ENCODE measurements around the gene ITM2C.

Gene ITM2C

GRCh38 chr2:230864605-230865306 lies at the start of gene ITM2C (continued):
- TF ChIP-seq SP3 (tag by site-specific recombination; IDR thresholded peaks at IDR 0.05) (0 out of 2 replicates have a peak, but pooled peaks have one; percentile 10), TSHZ1 (tag by site-specific recombination; IDR thresholded peaks at IDR 0.05; ENCODE audit: borderline replicate concordance) (peak; percentile 55; the same call in 1 of the 2 replicates), ZNF701 (tag by site-specific recombination; IDR thresholded peaks at IDR 0.05) (no peak), ZNF837 (tag by site-specific recombination; IDR thresholded peaks at IDR 0.05) (0 out of 2 replicates have a peak, but pooled peaks have one; percentile 53), ZBTB1 (tag by site-specific recombination; IDR thresholded peaks at IDR 0.05) (no peak), ZNF830 (tag by site-specific recombination; IDR thresholded peaks at IDR 0.05; ENCODE audit: low read depth) (no peak), ZNF843 (tag by site-specific recombination; IDR thresholded peaks at IDR 0.05) (peak; percentile 58; the same call in 1 of the 2 replicates), ZNF223 (tag by site-specific recombination; IDR thresholded peaks at IDR 0.05) (0 out of 2 replicates have a peak, but pooled peaks have one; percentile 22), ZNF324 (tag by site-specific recombination; IDR thresholded peaks at IDR 0.05) (no peak), ZNF221 (tag by site-specific recombination; IDR thresholded peaks at IDR 0.05; ENCODE audit: borderline replicate concordance) (no peak), ZBTB8A (tag by site-specific recombination; IDR thresholded peaks at IDR 0.05) (peak; percentile 96), YY1 (tag by site-specific recombination; IDR thresholded peaks at IDR 0.05) (no peak), MEIS1 (CRISPR knock-in tag; IDR thresholded peaks at IDR 0.05; ENCODE audit: borderline replicate concordance) (no peak), ZBTB48 (tag by site-specific recombination; IDR thresholded peaks at IDR 0.05) (no peak), KLF7 (tag by site-specific recombination; IDR thresholded peaks at IDR 0.05; ENCODE audit: borderline replicate concordance) (no peak), ZNF133 (tag by site-specific recombination; IDR thresholded peaks at IDR 0.05) (no peak), KLF16 (tag by site-specific recombination; IDR thresholded peaks at IDR 0.05) (no peak), ZNF677 (tag by site-specific recombination; IDR thresholded peaks at IDR 0.05) (no peak), CTCF (tag by site-specific recombination; IDR thresholded peaks at IDR 0.05) (peak; percentile 90), ZNF530 (tag by site-specific recombination; IDR thresholded peaks at IDR 0.05; ENCODE audit: low read depth) (no peak), ZNF521 (tag by site-specific recombination; IDR thresholded peaks at IDR 0.05) (no peak), GLIS1 (tag by site-specific recombination; IDR thresholded peaks at IDR 0.05) (peak; percentile 39)
- TF ChIP-seq, protein P1, sequence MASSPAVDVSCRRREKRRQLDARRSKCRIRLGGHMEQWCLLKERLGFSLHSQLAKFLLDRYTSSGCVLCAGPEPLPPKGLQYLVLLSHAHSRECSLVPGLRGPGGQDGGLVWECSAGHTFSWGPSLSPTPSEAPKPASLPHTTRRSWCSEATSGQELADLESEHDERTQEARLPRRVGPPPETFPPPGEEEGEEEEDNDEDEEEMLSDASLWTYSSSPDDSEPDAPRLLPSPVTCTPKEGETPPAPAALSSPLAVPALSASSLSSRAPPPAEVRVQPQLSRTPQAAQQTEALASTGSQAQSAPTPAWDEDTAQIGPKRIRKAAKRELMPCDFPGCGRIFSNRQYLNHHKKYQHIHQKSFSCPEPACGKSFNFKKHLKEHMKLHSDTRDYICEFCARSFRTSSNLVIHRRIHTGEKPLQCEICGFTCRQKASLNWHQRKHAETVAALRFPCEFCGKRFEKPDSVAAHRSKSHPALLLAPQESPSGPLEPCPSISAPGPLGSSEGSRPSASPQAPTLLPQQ (tag by site-specific recombination; IDR thresholded peaks at IDR 0.05): no peak
- TF ChIP-seq, protein P2, sequence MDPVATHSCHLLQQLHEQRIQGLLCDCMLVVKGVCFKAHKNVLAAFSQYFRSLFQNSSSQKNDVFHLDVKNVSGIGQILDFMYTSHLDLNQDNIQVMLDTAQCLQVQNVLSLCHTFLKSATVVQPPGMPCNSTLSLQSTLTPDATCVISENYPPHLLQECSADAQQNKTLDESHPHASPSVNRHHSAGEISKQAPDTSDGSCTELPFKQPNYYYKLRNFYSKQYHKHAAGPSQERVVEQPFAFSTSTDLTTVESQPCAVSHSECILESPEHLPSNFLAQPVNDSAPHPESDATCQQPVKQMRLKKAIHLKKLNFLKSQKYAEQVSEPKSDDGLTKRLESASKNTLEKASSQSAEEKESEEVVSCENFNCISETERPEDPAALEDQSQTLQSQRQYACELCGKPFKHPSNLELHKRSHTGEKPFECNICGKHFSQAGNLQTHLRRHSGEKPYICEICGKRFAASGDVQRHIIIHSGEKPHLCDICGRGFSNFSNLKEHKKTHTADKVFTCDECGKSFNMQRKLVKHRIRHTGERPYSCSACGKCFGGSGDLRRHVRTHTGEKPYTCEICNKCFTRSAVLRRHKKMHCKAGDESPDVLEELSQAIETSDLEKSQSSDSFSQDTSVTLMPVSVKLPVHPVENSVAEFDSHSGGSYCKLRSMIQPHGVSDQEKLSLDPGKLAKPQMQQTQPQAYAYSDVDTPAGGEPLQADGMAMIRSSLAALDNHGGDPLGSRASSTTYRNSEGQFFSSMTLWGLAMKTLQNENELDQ (tag by site-specific recombination; IDR thresholded peaks at IDR 0.05; ENCODE audit: low read depth): no peak
- TF ChIP-seq, protein P3, sequence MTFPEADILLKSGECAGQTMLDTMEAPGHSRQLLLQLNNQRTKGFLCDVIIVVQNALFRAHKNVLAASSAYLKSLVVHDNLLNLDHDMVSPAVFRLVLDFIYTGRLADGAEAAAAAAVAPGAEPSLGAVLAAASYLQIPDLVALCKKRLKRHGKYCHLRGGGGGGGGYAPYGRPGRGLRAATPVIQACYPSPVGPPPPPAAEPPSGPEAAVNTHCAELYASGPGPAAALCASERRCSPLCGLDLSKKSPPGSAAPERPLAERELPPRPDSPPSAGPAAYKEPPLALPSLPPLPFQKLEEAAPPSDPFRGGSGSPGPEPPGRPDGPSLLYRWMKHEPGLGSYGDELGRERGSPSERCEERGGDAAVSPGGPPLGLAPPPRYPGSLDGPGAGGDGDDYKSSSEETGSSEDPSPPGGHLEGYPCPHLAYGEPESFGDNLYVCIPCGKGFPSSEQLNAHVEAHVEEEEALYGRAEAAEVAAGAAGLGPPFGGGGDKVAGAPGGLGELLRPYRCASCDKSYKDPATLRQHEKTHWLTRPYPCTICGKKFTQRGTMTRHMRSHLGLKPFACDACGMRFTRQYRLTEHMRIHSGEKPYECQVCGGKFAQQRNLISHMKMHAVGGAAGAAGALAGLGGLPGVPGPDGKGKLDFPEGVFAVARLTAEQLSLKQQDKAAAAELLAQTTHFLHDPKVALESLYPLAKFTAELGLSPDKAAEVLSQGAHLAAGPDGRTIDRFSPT (tag by site-specific recombination; IDR thresholded peaks at IDR 0.05): no peak
- TF ChIP-seq, protein P4, sequence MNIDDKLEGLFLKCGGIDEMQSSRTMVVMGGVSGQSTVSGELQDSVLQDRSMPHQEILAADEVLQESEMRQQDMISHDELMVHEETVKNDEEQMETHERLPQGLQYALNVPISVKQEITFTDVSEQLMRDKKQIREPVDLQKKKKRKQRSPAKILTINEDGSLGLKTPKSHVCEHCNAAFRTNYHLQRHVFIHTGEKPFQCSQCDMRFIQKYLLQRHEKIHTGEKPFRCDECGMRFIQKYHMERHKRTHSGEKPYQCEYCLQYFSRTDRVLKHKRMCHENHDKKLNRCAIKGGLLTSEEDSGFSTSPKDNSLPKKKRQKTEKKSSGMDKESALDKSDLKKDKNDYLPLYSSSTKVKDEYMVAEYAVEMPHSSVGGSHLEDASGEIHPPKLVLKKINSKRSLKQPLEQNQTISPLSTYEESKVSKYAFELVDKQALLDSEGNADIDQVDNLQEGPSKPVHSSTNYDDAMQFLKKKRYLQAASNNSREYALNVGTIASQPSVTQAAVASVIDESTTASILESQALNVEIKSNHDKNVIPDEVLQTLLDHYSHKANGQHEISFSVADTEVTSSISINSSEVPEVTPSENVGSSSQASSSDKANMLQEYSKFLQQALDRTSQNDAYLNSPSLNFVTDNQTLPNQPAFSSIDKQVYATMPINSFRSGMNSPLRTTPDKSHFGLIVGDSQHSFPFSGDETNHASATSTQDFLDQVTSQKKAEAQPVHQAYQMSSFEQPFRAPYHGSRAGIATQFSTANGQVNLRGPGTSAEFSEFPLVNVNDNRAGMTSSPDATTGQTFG (tag by site-specific recombination; IDR thresholded peaks at IDR 0.05; ENCODE audit: borderline replicate concordance): no peak

Data from HEK293 (cell line).